ENCODE data around the gene ALDH1B1.
"Not testable (repeated sequence)": the region's sequence is repeated elsewhere in the genome, so short reads cannot be mapped to it uniquely, and the experiment has no call there.

Gene ALDH1B1

DNA sequence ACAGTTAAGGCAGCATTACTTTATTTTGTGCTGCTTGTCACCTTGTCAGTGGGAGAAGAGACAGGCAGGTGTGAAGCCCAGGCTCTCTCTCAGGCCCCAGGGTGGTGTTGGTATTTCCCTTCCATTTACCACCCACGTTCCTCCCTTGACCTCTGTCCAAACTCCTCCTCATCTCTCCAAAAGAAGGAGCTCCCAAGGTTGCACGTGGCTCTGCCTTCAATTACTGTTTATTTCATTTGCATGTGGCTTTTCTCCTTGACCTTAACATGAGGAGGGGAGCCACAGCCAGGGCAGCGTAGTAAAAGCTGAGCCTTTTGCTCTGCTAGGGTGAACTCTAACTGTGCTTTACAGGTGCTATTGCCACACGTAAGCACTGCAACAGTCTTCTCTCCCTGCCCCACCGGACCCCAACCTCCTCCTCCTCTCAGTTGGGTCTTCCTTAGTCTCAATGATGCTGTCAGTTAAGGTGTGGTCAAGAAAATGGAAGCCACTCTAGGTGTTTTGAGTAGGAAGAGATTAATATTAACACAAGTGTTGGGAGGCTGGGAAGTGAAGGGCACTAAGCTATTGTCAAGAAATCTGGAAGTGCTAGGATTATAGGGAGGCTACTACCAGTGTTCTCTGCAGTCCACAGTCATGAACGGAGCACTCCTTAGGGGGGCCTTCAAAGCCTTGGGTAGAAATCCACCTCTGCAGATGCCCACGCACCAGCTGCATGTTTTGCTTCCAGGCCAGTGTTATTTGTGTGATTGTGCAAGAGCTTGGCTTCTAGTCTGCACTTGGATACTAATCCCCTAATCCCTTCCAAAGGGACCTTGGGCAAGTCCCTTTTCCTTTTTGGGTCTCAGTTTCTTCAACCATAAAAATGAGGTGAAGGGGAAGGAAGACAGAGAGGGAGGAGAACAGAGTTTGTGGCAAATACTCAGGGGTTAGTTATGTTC, 3.9 kb upstream of the ALDH1B1 start:
- DNase-seq = no peak

DNA sequence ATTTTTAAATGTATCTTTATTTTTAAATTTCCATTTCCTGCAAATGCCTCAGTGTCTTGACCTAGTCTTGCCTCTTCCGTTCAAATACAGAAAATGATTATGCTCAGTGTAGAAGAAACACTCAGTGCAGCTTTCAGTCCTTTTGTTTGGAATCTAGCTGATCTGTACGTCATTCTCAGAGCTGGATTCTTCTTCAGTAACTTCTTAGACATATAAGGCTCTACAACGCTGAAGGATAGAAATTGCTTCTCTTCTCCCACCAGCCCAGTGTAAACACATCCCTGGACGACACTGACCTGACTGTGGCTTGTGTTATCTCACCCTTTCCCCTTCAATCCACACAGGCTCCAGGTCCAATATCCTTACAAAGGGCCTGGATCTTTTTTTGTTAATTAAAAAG, 3.2 kb upstream of the ALDH1B1 start:
- no peak for DNase-seq

DNA sequence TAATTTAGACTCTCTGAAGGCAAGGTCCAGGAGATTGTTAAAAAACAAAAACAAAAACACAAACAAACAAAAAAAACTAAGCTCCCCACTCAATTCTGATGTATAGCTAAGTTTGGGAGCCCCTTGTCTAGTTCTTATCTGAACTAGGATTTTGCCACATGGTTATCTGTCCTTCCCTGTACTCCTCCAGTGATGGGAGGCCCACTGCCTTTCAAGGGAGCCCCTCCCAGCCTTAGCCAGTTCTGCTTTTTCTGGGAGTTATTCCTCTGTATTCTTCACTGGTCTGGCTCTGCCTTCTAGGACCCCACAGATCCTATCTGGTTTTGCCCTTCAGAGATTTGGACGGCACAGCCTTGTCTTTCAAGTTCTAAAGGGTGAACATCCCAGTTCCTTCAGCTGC, 2.1 kb upstream of the ALDH1B1 start:
- no peak for DNase-seq

- no peak for DNase-seq
Observed at GRCh38 chr9:38390851-38391250, 1.7 kb upstream of the ALDH1B1 start.

GRCh38 chr9:38391278-38392118, 1.0 kb upstream of the ALDH1B1 start:
- no peak for DNase-seq

DNA sequence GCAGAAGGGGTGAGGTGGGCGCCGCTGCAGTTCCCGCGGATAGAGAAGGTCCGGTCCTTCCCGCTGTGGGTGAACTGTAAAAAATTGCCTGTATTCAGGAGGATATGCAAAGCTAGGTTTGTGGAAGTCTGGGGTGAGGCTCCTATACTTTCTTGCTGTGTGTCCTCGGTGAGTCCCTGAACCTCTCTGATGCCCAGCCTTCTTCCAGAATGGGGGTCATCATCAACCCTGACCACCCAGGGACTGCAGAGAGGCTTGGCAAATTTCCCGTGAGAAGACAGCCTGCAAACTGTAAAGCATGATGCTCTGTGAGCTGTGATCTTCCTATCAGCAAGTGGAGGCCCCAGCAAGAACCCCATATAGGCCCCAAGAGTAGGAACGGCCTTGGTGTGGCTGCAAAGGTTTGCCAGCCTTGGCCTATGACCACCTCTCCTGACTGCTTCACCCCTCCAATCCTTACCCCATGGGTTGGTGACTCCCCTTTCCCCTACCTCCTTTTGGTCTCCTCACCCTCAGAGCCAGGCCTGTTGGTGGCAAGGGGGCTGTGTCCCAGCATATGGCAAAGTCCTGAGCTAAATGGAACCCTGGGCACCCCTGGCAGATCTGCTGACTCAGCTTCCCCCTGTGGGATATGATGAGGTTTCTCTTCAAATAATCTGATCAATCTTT, 760 bp downstream of the ALDH1B1 start:
- no peak for DNase-seq

GRCh38 chr9:38394416-38394815, 1.9 kb downstream of the ALDH1B1 start:
- no peak for DNase-seq

- DNase-seq = no peak
Observed at GRCh38 chr9:38395653-38396370, 3.3 kb downstream of the ALDH1B1 start.

- no peak for DNase-seq
Observed at GRCh38 chr9:38396371-38396671, 3.8 kb downstream of the ALDH1B1 start.

DNA sequence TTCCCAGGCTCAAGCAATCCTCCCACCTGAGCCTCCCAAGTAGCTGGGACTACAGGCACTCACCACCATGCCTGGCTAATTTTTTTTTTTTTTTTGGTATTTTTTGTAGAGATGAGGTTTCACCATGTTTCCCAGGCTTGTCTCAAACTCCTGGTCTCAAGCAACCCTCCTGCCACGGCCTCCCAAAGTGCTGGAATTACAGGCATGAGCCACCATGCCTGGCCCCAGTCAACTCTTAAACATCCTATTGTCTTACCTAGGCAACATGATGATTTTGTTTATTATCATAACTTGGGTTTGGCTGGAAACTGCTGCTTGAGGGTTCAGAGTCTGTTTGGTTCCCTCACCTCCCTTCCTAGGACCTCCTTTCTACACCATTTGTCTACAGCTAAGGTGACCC, 6.7 kb downstream of the ALDH1B1 start:
- not testable (repeated sequence) for DNase-seq

- DNase-seq = no peak
Observed at GRCh38 chr9:38401994-38402393, 9.5 kb downstream of the ALDH1B1 start.

- no peak for DNase-seq
Observed at GRCh38 chr9:38404314-38404713, 11.8 kb downstream of the ALDH1B1 start.

DNA sequence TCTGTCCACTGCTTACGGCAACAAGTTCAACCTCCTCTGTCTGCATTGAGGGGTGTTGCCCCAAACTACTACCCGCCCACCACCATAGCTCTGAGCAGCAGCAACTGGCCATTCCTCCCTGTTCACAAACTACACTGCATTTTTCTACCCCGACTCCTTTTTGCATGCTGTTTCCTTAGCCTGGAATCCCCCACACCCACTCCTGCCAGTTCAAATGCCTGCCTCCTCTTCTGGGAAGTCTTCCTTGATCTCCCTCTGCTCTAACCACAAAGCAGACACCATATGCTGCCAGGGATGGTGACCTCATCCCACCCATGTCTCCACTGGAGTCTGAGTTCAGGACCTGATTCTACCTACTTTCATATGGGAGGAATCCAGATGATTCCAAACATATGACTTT, 13.3 kb downstream of the ALDH1B1 start:
- no peak for DNase-seq

DNA sequence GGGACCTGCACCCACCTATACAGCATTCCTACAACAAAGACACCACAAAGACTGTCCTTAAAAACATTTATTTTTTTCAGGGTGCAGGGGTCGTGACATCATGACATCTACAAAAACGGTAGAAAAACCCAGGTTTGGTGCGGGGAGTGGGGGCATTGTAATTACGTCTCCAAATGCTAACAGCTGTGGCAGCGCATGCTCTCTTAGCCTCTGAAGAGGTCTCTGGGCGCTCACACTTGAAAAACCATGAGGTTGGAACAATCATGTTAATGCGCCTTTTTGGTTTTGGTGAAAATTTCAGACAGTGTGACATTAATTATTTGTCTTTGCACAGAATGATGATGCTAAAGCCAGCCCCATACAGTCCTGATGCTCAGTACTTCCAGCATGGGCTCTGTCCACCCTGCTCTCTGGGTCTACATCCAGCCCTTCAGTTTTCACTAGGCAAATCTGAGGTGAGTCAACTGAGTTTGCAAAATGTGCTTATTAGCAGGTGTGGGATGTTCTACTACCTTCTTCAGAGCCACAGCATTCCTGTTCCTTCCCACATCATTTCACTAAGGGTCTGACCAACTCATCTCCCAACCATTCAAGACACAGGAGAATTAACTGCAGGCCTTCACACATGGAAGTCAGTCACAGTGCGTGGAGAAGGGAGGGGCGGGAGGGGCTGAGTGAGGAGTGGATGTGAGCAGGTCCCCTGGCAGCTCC, 14.1 kb downstream of the ALDH1B1 start:
- no peak for DNase-seq

DNA sequence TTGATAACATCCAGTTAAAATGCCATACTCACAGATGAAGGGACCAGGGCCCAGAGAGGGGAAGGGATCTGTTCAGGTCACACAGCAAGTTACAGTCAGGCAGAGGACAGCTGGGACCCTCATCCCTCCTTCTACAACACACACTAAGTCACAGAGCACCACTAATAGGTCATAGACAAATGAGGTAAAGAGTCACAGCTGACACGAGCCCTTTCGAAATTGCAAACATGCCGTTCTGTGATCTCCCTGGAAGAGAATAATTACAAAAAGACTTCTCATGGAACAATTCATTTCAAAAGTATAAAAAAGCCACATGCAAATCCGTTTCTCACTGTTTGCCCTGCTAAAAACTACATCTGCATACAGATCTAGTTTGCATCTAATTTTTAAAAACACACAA, 16.2 kb downstream of the ALDH1B1 start:
- no peak for DNase-seq

DNA sequence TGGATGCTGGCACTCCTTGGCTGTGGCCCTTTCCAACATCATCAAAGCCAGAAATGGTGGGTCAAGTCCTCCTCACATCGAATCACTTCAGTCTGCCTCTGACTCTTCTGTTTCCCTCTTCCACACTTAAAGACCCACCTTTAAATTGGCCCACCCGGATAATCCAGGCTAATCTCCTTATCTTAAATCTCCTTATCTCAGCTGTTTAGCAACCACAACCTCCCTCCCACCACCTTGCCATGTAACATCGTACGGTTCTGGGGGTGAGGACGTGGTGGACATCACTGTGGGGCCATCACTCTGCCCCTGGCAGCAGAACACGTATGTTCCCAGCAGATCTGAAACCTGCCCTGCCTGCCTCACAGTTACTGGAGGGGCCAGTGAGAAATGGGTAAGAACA, 20.2 kb downstream of the ALDH1B1 start:
- no peak for DNase-seq

DNA sequence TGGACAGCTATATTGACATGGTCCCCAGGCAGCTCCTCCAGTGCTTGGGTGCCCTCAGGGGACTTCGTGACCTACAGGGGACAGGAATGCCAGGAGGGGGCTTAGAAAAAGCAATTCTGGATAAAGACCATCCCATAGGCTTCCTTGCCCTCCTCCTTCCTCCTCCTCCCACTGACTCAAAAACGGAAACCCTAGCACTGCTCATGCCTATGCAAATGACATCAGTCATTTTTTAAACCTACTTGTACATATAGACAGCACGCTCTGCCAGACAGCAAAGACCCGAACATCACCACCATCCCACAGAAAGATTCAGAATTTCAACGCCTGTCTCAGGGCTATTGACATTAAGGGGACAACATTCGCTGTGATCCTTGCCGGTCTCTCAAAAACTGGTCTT, 20.8 kb downstream of the ALDH1B1 start:
- no peak for DNase-seq

DNA sequence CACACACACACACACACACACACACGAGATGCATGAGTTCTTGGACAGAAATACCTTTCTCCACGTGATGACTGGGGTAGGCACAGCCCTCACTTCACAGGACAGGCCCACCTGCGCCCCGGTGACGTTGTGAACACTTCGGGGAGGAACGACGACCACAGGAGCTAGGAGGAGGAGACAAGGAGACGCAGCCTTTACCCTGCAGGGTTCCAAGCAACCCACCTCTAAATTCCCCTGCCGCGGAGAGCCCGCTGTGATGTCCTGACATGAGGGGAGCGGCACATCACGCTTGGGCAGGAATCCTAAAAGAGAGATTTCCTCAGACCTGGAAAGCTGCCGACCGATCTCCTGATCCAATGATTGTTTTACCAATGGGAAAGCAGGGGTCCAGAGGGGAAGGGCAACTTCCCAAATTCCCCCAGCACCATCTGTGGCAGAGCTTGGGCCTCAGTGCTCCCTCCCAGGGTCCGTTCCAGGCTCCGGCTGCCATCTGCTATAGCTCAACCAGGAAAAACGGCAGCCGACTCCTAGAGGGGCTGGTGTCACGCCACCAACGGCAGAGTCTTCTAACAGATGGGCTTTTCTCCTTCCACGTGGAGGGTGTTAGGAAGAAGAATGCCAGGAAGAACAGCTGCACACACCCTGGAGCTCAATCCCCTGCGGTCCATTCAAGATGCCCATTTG, 21.7 kb downstream of the ALDH1B1 start:
- DNase-seq = no peak

- no peak for DNase-seq
Observed at GRCh38 chr9:38415856-38416255, 23.4 kb downstream of the ALDH1B1 start.

- DNase-seq = no peak
Observed at GRCh38 chr9:38416461-38416860, 24.0 kb downstream of the ALDH1B1 start.
